GM18870 (cell line): ENCODE data around the gene TTLL11.
"Not testable (repeated sequence)": the region's sequence is repeated elsewhere in the genome, so short reads cannot be mapped to it uniquely, and the experiment has no call there.

Source experiments
- ATAC-seq: cut with Tn5 transposase; IDR thresholded peaks from one replicate; pipeline ENCODE4 v1.9.1; 2021; ENCODE audit warnings: moderate library complexity; ENCODE audit not compliant: unreplicated experiment

The TTLL11 gene

GRCh38 chr9:121914604-121915303, 178.4 kb downstream of the TTLL11 start:
- no peak for ATAC-seq

GRCh38 chr9:121914017-121914595, 179.0 kb downstream of the TTLL11 start:
- no peak for ATAC-seq

GRCh38 chr9:121912812-121913627, 180.1 kb downstream of the TTLL11 start:
- no peak for ATAC-seq

- ATAC-seq: no peak
Observed at GRCh38 chr9:121910491-121911040, 182.5 kb downstream of the TTLL11 start.

GRCh38 chr9:121909111-121909510, 184.0 kb downstream of the TTLL11 start:
- no peak for ATAC-seq

- no peak for ATAC-seq
Observed at GRCh38 chr9:121906074-121906870, 186.8 kb downstream of the TTLL11 start.

GRCh38 chr9:121902461-121903135, 190.5 kb downstream of the TTLL11 start:
- ATAC-seq: no peak

- no peak for ATAC-seq
Observed at GRCh38 chr9:121901616-121902015, 191.5 kb downstream of the TTLL11 start.

GRCh38 chr9:121900163-121900562, 192.9 kb downstream of the TTLL11 start:
- no peak for ATAC-seq

GRCh38 chr9:121898856-121899255, 194.3 kb downstream of the TTLL11 start:
- ATAC-seq: no peak

- ATAC-seq: no peak
Observed at GRCh38 chr9:121897140-121897539, 196.0 kb downstream of the TTLL11 start.

GRCh38 chr9:121896545-121896943, 196.6 kb downstream of the TTLL11 start:
- ATAC-seq: no peak

GRCh38 chr9:121895818-121896544, 197.1 kb downstream of the TTLL11 start:
- ATAC-seq: no peak

- ATAC-seq: no peak
Observed at GRCh38 chr9:121895358-121895757, 197.8 kb downstream of the TTLL11 start.

GRCh38 chr9:121894380-121894779, 198.7 kb downstream of the TTLL11 start:
- ATAC-seq: not testable (repeated sequence)

- no peak for ATAC-seq
Observed at GRCh38 chr9:121893786-121894185, 199.3 kb downstream of the TTLL11 start.

- ATAC-seq: no peak
Observed at GRCh38 chr9:121892706-121893105, 200.4 kb downstream of the TTLL11 start.

GRCh38 chr9:121890746-121891145, 202.4 kb downstream of the TTLL11 start:
- ATAC-seq: no peak

GRCh38 chr9:121889990-121890563, 203.0 kb downstream of the TTLL11 start:
- no peak for ATAC-seq
